SH-SY5Y (cell line): ENCODE results near the gene OR14A2.

Experiments
- GATA2 ChIP-seq: IDR thresholded peaks from 2 replicates; pipeline ENCODE4 v1.6.1; 2011; ENCODE audit warnings: mild to moderate bottlenecking, low read depth, low read length
- GATA3 ChIP-seq: IDR thresholded peaks from 2 replicates; pipeline ENCODE4 v1.6.1; 2011; ENCODE audit warnings: low read depth, mild to moderate bottlenecking, low read length, moderate library complexity

- TF ChIP-seq GATA3 (no peak), GATA2 (no peak)
Measured at GRCh38 chr1:247679639-247680038, 68.3 kb downstream of the OR14A2 start, which contains the start of gene OR13G1.
